Measurements from ENCODE around the gene PKN1. TPM values are rescaled to one million over a fixed set of nuclear protein-coding genes. Genes with fewer than 3 reads are reported as not detected.

Gene PKN1
- total and polyA plus RNA-seq, 9 of the 15 experiments (the other 6 are each of a cell fraction or from before 2014, with no cell fraction given): 0.30 to 228 (median 77.5) TPM

- no peak for ATAC-seq
Observed at GRCh38 chr19:14519860-14520407, 86.8 kb downstream of the PKN1 start.

More at GRCh38 chr19:14519860-14520407, 86.8 kb downstream of the PKN1 start:
- ChIA-PET POLR2A (interaction anchor here (1.2 kb wide), 1 partner anchor 12 kb away, joined by 3 read pairs; no protein-coding TSS in a partner anchor), CTCF (ENCODE audit: low intra/inter-chr PET ratio) (no interaction called here)
- H3K27ac ChIP-seq (ENCODE audit: extremely low read depth, low read depth, low read length): peak overlapping the region; percentile 85
- no peaks in the 10 kb centered on the region for H3K9me3 ChIP-seq (replicated peaks; ENCODE audit: control insufficient read depth, insufficient read depth, low read depth, low read length)
- peak overlapping the region; percentile 61 to 65; a peak in 2 of 4 replicates for H3K9ac ChIP-seq (ENCODE audit: insufficient read depth in 1 of 2, low read depth in 2 of 2, low read length in 2 of 2)
- no peak for DNase-seq (ENCODE audit: extremely low read depth in 1 of 4, low spot score in 3 of 4)
- no peaks in the 10 kb centered on the region for H3K27me3 ChIP-seq (ENCODE audit: control insufficient read depth in 2 of 2, insufficient read depth in 2 of 2, low read length in 2 of 2)
- H3K9me1 ChIP-seq (ENCODE audit: control insufficient read depth, insufficient read depth, low read length): no peaks in the 10 kb centered on the region
- H3K4me1 ChIP-seq (replicated peaks in 1 of 2; ENCODE audit: control insufficient read depth in 2 of 2, insufficient read depth in 2 of 2, low read length in 2 of 2): peaks cover 38 to 40% of the 10 kb centered on the region in 2 experiments
- H3K79me2 ChIP-seq (ENCODE audit: control insufficient read depth, insufficient read depth, low read length): peaks cover 36% of the 10 kb centered on the region
- in situ Hi-C loops (cut with MboI) (no loop called here), intact Hi-C loops (cut with micrococcal nuclease) (loop anchor here (5.0 kb wide), 1 partner anchor 32 kb away; no protein-coding TSS in a partner anchor)
- H3K4me3 ChIP-seq: no peak overlapping the region
- H2AFZ ChIP-seq (ENCODE audit: low read depth, low read length): peak overlapping the region; percentile 69
- H4K20me1 ChIP-seq (replicated peaks; ENCODE audit: control insufficient read depth, insufficient read depth, low read length): peaks cover 26% of the 10 kb centered on the region
- no peak overlapping the region; the same call in 1 of the 2 replicates for H3K4me2 ChIP-seq (ENCODE audit: insufficient read depth, low read length)
- BruUV-seq (replicated peaks): no TSS peak
- WGBS (ENCODE audit: insufficient coverage, low coverage, missing lambda C conversion rate): 77% methylated on average over 2 of the region's 2 CpGs
- peaks cover 28% of the 10 kb centered on the region for H3K36me3 ChIP-seq (ENCODE audit: control insufficient read depth, insufficient read depth, low read length)
- TF ChIP-seq TFAP4 (CRISPR knock-in tag; IDR thresholded peaks at IDR 0.05; ENCODE audit: borderline replicate concordance): 0 out of 2 replicates have a peak, but pooled peaks have one; percentile 5
- no peak for TF ChIP-seq ATF4 (CRISPR knock-in tag; IDR thresholded peaks at IDR 0.05)
- TF ChIP-seq ZFX (CRISPR knock-in tag; IDR thresholded peaks at IDR 0.05): peak; percentile 33; the same call in 1 of the 2 replicates
- TF ChIP-seq TEAD2 (tag; IDR thresholded peaks at IDR 0.05): no peak
- FAIRE-seq: no peak
